GM10248 (cell line): Measurements from ENCODE around the gene S100A11.

Experiments used
- CTCF ChIA-PET: fragments of 300-600 bp; sonication (Branson Sonifier 250); formaldehyde crosslinking; extraction: SDS; loops from one replicate; lab custom pipeline; 2021; ENCODE audit warnings: antibody characterized with exemption; lab: Yijun Ruan, JAX
- POLR2A ChIA-PET: fragments of 350-650 bp; sonication (Branson Sonifier 250); formaldehyde crosslinking; extraction: SDS; loops from one replicate; lab custom pipeline; 2020; ENCODE audit warnings: antibody characterized with exemption; lab: Yijun Ruan, JAX
- DNase-seq: peaks from one replicate; pipeline ENCODE4 v3.0.0; 2012; ENCODE audit errors: extremely low spot score
- TF ChIP-seq, protein P1 (sequence below): IDR thresholded peaks from 2 replicates; pipeline ENCODE4 v1.5.1; 2012; ENCODE audit warnings: mild to moderate bottlenecking, low read depth; ENCODE audit errors: extremely low read depth, missing control alignments, control extremely low read depth

S100A11 gene

DNA sequence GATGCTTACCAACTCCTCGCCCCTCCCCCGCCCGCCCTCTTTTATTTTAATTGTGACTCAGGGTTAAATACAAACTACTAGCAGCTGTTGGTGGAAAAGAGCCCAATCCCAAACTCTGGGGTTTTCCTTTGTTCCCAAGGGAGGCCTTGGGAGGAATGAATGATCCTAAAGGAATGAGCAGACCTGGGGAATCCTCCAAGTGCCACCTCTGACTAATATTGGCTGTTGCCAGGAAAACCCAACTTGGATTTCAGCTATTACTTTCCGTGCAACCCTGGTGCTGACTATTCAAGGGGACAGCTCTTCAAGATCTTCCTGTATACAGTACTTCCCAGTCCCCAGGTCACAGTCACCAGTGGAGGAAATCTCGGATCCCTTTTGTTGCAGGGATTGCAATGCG is 41.8 kb downstream of the S100A11 start:
- POLR2A ChIA-PET, result interaction anchor here (0.6 kb wide), 1 partner anchor 54 kb away, joined by 4 read pairs; no protein-coding TSS in a partner anchor

DNA sequence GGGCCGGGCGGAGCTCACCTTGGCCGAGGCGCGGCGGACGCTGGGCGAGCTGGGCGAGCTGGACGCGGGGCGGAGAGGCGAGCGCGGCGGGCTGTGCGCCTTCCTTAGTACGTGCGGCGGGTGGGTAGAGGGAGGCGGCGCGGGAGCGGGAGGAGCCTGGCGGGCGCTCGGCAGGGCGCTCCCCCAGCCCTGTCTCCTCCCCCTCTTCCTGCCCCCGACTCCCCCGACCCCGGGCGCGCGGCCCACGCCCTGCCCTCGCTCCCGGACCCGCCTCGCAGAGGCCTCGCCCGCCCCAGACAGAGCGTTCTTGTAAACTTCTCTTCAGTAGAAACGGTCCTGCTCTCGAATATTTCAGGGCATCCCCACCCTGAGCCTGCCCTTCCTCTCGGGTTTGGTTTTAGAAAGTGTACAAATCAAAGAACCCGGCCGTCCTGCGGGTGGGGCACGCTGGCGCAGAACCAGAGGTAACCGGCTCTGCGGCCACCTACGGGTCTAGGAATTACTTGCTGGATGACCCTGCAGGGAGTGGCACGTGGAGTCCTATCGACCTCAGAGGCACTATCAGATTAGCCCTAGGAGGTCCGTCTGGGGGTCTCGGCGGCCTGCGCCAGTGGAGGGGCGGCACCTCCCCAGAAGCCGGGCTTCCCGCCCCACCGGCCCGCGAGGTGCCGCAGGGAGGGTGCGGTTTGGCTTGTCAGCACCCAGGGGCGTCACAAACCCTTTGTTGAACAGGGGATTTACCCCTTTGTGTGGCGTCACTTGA is 42.9 kb downstream of the S100A11 start, which contains the start of gene S100A10:
Gene S100A10 (minus strand): TSS at position 126 of the 763 bp plus-strand sequence. CDS start 7,629 bp downstream, outside the sequence.
- DNase-seq, result peak; percentile 26
- ChIA-PET POLR2A (no interaction called here), CTCF (interaction anchor here (1.2 to 2.0 kb wide), 3 partner anchors 8 to 60 kb away, joined by 3 to 7 read pairs (median 5); no protein-coding TSS in a partner anchor)
- TF ChIP-seq, protein P1, sequence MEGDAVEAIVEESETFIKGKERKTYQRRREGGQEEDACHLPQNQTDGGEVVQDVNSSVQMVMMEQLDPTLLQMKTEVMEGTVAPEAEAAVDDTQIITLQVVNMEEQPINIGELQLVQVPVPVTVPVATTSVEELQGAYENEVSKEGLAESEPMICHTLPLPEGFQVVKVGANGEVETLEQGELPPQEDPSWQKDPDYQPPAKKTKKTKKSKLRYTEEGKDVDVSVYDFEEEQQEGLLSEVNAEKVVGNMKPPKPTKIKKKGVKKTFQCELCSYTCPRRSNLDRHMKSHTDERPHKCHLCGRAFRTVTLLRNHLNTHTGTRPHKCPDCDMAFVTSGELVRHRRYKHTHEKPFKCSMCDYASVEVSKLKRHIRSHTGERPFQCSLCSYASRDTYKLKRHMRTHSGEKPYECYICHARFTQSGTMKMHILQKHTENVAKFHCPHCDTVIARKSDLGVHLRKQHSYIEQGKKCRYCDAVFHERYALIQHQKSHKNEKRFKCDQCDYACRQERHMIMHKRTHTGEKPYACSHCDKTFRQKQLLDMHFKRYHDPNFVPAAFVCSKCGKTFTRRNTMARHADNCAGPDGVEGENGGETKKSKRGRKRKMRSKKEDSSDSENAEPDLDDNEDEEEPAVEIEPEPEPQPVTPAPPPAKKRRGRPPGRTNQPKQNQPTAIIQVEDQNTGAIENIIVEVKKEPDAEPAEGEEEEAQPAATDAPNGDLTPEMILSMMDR, result no peak

More for the DNA sequence above, 41.8 kb downstream of the S100A11 start:
- TF ChIP-seq, protein P1, result no peak
- no peak for DNase-seq
- CTCF ChIA-PET, result interaction anchor here (0.8 to 2.4 kb wide), 3 partner anchors 12 to 108 kb away, joined by 4 to 10 read pairs (median 4); no protein-coding TSS in a partner anchor

DNA sequence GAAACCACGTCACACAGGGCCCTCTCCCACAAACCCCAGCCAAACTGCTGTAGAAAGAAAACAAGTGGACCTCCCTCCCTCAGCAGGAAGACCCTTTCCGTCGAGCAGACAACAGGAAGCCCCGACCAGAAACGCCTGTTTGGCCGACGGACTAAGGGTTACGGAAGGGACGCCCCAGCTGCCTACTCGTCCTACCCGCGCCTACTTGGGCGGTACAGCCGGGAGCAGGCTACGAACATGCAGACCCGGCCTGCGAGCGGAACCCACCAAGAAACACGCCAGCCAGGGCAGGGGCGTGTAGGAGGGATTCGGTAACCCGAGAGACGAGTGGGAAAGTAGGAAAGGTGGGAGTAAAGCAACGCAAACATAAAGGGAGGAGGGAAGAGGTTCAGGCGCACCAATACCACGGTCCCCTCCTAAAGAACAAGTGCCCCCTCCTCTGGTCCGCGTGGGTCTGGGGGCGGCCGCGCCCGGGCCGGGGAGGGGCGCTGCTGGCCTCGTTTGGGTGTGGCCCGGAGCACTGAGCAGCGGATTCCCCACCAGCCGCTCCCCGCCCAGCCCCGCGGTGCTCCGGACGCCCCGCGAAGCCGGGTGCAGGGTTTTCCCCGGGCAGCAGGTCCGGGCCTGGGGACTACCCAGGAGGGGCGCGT is 43.6 kb downstream of the S100A11 start:
- TF ChIP-seq, protein P1, result no peak
- DNase-seq, result peak; percentile 46
- ChIA-PET POLR2A (no interaction called here), CTCF (interaction anchor here (1.2 to 2.0 kb wide), 3 partner anchors 8 to 60 kb away, joined by 3 to 7 read pairs (median 5); no protein-coding TSS in a partner anchor)

DNA sequence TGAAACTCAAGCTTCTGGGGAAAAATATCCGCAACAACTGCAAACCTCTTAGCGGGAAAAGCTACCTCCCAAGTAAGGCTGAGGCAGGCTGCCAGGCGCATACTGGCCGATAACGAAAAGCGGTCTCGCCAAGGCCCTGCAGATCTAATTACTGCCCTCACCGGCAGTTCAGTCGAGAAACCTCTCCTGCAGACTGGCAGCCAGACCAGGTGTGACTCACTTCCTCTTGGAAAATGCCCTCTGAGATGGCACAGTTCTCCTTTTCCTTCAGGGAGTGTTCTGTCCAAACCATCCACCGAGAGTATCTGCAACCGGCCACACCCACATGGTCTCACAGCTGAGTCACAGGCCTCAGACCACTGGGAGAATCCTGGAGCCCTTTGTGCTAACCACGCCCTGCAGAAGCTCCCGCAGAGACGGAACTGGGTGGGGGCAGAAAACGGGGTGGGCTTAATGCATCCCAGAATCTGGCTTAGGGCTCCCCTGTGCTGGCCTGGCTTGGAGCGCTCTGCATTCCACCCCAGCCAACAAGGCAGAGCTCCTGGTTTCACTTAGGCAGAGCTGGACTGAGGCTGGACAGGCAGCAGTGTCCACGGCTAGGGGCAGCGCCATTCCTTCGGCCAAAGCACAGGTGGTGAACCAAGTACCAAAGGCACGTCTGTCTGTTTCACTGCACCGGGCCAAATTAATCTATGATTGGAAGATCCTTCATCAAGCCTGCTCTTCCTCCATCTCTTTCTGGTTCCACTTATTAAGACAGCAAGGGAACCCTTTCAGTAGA is 44.3 kb downstream of the S100A11 start:
- no peak for DNase-seq
- POLR2A ChIA-PET, result no interaction called here
- TF ChIP-seq, protein P1, result no peak

DNA sequence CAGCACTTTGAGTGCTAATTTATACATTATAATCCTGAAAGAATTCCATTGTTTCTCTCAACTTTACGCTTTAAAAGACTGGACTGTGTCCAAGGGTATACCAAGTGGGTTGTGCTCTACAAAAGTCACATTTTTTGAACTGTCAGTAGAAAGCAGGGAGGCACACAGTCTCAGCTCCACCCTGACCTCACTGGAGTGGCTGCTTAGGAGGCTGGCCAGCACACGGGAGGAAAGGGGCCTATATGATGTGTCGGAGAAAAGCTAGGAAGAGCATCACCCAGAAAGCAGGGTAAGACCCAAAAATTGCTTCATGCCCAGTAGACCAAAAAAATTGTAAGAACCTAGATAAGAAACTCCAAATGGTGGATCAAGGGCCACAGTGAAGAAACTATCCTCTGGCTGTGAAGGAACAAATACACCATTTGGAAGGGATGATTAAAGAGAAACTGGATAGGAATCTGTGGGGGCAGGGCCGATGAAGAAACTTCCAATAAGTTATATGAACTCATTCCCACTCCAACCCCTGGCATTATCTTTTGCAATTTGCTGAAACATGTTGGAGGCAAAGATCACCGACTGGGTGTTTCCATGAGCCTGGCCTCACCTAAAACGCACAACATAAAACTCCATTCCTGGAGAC is 45.0 kb downstream of the S100A11 start:
- ChIA-PET CTCF (interaction anchor here (0.9 to 2.0 kb wide), 6 partner anchors 8 to 58 kb away, joined by 3 to 7 read pairs (median 4); no protein-coding TSS in a partner anchor), POLR2A (no interaction called here)
- no peak for DNase-seq
- TF ChIP-seq, protein P1, result no peak

More for the DNA sequence above, 44.3 kb downstream of the S100A11 start:
- CTCF ChIA-PET, result interaction anchor here (0.9 to 2.0 kb wide), 6 partner anchors 7 to 59 kb away, joined by 3 to 7 read pairs (median 4); no protein-coding TSS in a partner anchor

DNA sequence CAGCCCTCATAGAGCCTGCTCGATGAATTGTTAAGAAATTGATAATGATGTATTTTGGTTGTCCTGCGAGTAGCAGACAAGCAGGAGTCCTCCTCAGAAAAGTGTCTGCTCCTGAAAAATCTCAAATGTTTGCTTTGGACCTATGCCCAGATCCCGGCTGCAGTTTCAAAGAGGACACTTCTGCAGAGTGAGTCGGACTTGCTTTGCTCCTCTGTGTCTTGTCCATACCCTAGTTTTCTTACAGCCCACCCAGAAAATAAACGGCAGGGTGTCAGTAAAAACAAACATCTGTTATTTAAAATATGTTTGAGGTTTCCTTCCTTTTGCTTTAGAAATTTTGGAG is 46.0 kb downstream of the S100A11 start:
- DNase-seq, result no peak
- ChIA-PET CTCF (interaction anchor here (1.0 to 11.9 kb wide), 3 partner anchors 10 to 22 kb away, joined by 5 to 134 read pairs (median 21); no protein-coding TSS in a partner anchor), POLR2A (no interaction called here)
- TF ChIP-seq, protein P1, result no peak
